ENCODE results near the gene ZNF473. TPM values are rescaled to one million over a fixed set of nuclear protein-coding genes. Genes with fewer than 3 reads are reported as not detected.
"Not testable (repeated sequence)": the region's sequence is repeated elsewhere in the genome, so short reads cannot be mapped to it uniquely, and the experiment has no call there.

ZNF473 gene
- total RNA-seq, 1 donor from 2014 or later, result 6.9 TPM

- no peak overlapping the region for H3K4me3 ChIP-seq (ENCODE audit: low read depth, low read length)
- TF ChIP-seq, protein P1, sequence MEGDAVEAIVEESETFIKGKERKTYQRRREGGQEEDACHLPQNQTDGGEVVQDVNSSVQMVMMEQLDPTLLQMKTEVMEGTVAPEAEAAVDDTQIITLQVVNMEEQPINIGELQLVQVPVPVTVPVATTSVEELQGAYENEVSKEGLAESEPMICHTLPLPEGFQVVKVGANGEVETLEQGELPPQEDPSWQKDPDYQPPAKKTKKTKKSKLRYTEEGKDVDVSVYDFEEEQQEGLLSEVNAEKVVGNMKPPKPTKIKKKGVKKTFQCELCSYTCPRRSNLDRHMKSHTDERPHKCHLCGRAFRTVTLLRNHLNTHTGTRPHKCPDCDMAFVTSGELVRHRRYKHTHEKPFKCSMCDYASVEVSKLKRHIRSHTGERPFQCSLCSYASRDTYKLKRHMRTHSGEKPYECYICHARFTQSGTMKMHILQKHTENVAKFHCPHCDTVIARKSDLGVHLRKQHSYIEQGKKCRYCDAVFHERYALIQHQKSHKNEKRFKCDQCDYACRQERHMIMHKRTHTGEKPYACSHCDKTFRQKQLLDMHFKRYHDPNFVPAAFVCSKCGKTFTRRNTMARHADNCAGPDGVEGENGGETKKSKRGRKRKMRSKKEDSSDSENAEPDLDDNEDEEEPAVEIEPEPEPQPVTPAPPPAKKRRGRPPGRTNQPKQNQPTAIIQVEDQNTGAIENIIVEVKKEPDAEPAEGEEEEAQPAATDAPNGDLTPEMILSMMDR (conservative IDR thresholded peaks at IDR 0.05; ENCODE audit: low read depth, low read length), result peak; percentile 46
- no peak for DNase-seq (ENCODE audit: low read depth)
These were observed 21.1 kb downstream of the ZNF473 start for GRCh38 chr19:50046649-50047503.

- TF ChIP-seq, protein P1 (conservative IDR thresholded peaks at IDR 0.05; ENCODE audit: low read depth, low read length), result no peak
- no peak overlapping the region for H3K4me3 ChIP-seq (ENCODE audit: low read depth, low read length)
- DNase-seq (ENCODE audit: low read depth), result no peak
These were observed 21.9 kb downstream of the ZNF473 start for GRCh38 chr19:50047671-50048070.

- DNase-seq (ENCODE audit: low read depth), result peak; percentile 10
- TF ChIP-seq, protein P1 (conservative IDR thresholded peaks at IDR 0.05; ENCODE audit: low read depth, low read length), result no peak
These were observed 24.8 kb downstream of the ZNF473 start for GRCh38 chr19:50050406-50051227.

DNA sequence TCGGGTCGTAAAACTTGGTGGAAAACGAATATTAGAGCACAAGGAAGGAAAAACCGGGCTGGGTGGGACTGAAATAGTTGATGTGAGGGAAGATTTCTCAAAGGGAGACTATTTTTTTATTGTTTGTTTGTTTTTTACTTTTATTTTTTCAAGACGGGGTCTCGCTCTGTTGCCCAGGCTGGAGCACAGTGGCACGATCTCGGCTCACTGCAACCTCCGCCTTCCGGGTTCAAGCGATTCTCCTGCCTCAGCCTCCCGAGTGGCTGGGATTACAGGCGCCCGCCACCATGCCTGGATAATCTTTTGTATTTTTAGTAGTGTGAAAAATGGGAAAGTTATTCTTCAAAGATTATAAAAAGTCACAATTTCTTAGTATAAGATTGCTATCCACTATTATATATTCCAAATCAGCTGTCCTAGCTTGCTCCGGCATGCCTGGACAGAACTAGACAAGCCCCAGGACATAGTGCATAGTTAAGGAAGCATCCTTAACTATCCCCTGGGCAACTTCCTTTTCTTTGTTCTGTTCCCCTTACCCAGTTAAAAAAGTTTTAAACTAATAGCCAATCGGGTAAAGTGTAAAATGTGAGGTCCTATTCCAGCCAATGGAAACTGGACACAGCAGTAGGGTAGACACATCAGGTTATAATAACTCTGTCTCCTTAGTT, 25.6 kb downstream of the ZNF473 start:
- DNase-seq (ENCODE audit: low read depth), result not testable (repeated sequence)
- peak overlapping the region; percentile 49 for H3K4me3 ChIP-seq (ENCODE audit: low read depth, low read length)

More at GRCh38 chr19:50050406-50051227, 24.8 kb downstream of the ZNF473 start:
- H3K4me3 ChIP-seq (ENCODE audit: low read depth, low read length), result peak overlapping the region; percentile 49

- TF ChIP-seq, protein P1 (conservative IDR thresholded peaks at IDR 0.05; ENCODE audit: low read depth, low read length), result no peak
- no peak for DNase-seq (ENCODE audit: low read depth)
- no peak overlapping the region for H3K4me3 ChIP-seq (ENCODE audit: low read depth, low read length)
These were observed 26.2 kb downstream of the ZNF473 start for GRCh38 chr19:50051964-50052363.

- TF ChIP-seq, protein P1 (conservative IDR thresholded peaks at IDR 0.05; ENCODE audit: low read depth, low read length), result no peak
- no peak overlapping the region for H3K4me3 ChIP-seq (ENCODE audit: low read depth, low read length)
- no peak for DNase-seq (ENCODE audit: low read depth)
These were observed 27.3 kb downstream of the ZNF473 start for GRCh38 chr19:50053119-50053518.

DNA sequence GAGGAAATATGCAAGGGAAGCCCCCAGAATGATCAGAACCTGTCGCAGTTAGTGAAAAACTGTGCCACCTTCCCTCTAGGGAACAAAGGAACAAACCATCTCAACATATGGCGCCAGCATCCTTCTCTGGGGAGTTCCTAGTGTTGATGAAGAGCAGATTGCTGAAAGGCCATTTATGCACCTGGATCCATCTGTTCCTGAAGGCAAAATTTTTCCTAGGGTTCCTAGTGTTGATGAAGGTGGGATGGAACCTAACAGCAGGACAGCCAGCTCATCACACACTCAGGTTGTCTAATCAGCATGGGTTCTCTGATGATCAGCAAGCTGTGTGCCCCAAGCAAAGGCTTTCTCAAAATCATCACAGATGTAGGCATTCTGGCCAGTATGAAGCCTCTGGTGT, 32.6 kb downstream of the ZNF473 start:
- TF ChIP-seq, protein P1 (conservative IDR thresholded peaks at IDR 0.05; ENCODE audit: low read depth, low read length), result no peak
- no peak overlapping the region for H3K4me3 ChIP-seq (ENCODE audit: low read depth, low read length)
- no peak for DNase-seq (ENCODE audit: low read depth)
